Sciatic nerve (tissue), 2 donors: ENCODE results near the gene SLN. TPM values are rescaled to one million over a fixed set of nuclear protein-coding genes. Genes with fewer than 3 reads are reported as not detected.

Experiments
- ATAC-seq: fragments of 200-7000 bp; cut with Tn5 transposase; one replicate; pipeline ENCODE4 v1.9.1; 2020; ENCODE audit warnings: mild to moderate bottlenecking, moderate library complexity
- DNase-seq: peaks from one replicate; pipeline ENCODE4 v3.0.0-alpha.2; 2020; ENCODE audit warnings: low spot score
- intact Hi-C: fragments of 100-400 bp; cut with DNase I; formaldehyde crosslinking; loops from one replicate; pipeline ENCODE4 v1.14.2; 2022
- total RNA-seq: library from RNA; stranded (reverse); fragmentation: NEBNext Ultra II Directional; extraction: Animal tissue kit (Norgen Biotek cat#: 25700); gene quantifications from one replicate; pipeline ENCODE4 v1.2.1, GENCODE V29; 2021
- donor health status: DM: no; HTN: no; CAD: no.
- donor health status: DM: no; HTN: no; CAD: no.

Gene SLN
- total RNA-seq, 1 donor from 2014 or later: not detected

DNA sequence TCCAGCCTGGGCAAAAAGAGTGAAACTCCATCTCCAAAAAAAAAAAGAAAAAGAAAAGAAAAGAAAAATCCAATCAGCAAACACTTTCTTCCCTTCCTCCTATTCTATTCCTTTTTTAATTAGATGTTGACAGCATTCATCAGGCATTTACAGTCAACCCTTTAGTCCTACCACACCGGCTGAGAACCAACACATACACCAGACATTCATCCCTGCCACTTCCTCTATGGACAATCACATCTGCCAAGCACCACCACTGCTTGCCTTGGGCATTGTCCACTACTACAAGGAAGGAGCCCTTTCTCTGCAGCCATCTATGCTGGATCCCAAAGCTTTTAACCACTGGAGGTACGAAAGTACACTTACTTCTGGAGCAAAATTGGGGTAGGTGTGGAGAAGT is 9.4 kb upstream of the SLN start:
- ATAC-seq (no peak), DNase-seq (no peak)
- intact Hi-C loops: no loop called here

DNA sequence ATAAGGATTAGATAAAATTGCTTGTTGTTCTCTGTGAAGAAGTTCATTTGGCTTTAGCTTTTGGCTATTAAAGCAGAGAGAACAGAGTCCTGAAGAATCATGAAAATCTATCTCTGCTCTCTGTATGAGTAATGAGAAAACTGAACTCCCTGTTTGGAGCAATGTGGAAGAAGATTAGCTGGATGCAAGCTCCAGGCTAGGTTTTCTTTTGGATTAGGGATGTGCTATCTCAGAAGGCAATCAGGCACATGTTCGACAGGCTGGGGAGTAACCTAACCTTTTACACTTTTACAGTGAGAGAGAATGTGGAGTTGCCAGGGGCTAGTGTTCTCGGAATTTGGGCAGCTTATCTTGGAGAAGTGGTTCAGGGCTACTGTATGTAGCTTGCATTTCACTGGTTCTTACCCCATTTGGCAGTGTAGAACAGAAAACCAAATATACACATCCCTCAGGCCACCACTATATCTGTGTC is 8.5 kb upstream of the SLN start:
- DNase-seq (no peak), ATAC-seq (peak; percentile 66)
- intact Hi-C loops: no loop called here

DNA sequence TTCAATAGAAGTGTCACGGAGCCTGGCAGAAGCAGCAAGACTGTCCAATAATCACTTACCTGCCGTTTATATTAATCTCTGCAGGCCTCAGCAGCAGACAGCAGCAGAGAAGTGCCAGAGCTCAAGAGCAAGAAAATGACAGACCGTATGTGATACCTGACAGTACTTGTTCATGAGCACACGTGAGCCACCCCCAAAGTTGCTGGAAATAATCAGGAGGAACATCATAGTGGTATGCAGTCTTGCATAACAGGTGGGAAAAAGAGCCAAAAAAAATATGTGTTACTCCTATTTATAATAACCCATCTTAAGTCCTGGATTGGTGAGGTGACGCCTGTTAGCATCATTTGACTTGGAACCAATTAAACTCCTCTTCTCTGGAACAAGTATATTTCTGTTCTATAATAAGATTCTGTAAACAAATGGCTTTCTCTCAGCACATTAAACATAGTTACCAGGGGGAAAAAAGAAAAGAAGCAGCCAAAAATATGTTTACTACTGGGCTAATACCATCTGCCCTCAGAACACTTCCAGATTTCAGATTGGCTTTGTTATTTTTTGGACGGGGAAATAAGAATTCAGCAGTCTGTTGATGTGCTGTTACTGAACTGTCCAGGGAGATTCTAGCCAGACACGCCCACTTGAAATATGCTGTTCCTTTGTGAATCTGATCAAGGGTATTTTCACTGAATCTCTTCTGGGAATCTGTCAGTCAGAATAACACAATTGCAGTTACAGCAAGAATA is 7.9 kb upstream of the SLN start:
- no peak for DNase-seq
- intact Hi-C loops: no loop called here
- peak; percentile 92 for ATAC-seq

GRCh38 chr11:107719073-107719472 is 7.2 kb upstream of the SLN start:
- peak; percentile 39 for ATAC-seq
- intact Hi-C loops: no loop called here
- no peak for DNase-seq

- no peak for DNase-seq
Observed at GRCh38 chr11:107716884-107717532, 5.2 kb upstream of the SLN start.

DNA sequence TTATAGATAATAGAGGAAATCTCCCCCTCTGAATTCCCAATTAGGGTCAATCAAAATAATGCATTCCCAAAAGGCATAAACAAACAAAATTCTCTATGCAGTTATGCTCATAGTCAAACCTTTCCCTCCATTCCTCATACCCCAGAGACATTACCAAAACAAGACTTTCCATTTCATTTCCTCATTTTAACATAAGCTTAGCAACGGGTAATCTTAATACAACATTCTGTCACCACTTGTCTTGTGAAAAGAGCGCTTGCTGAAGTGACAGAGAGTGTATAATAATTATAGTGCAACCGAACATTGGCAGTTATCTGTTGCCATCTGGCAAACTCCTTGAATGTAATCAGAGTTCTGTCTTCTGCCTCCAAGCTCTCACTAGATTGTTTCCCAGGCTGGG is 1.2 kb upstream of the SLN start:
- DNase-seq: no peak
- intact Hi-C loops: no loop called here
- ATAC-seq: no peak

More at GRCh38 chr11:107716884-107717532, 5.2 kb upstream of the SLN start:
- intact Hi-C loops: no loop called here
- no peak for ATAC-seq

DNA sequence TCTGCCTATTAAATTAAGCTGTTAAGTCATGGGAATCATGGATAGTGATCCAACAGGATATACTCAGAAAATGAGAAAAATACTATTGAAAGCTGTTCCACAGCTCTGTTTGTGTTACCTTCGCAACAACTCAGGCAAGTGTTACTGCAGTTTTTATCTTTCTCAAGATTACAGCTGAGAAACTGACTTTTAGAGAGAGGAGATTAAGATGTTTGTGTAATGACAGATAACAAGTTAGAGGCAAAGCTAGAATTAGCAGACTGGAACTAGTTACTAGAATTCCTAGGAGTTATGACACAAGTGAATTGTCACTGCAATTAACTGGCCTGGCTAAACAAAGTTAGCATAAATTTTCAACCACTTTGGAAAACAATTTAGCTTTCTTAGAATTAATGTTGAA is 1.6 kb downstream of the SLN start:
- intact Hi-C loops: no loop called here
- ATAC-seq (no peak), DNase-seq (no peak)

DNA sequence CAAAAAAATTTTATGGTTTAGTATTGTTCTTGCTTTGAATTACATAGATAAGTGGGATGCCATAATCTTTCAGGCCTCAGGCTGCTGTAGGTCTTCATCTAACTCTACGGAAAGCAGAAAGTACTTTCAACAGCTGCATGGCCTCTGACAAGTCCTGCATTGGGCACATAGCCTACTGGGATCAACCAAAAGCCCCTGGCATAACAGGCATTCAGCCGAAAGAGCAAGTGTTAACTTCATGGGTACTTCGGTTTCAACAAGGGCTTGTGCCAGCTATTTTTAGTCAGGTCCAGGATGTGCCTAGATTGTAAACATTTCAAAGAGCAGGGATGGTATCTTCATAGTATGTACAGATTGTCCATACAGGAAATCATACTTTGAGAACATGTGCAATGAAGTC is 3.1 kb downstream of the SLN start:
- intact Hi-C loops: no loop called here
- ATAC-seq (no peak), DNase-seq (no peak)

GRCh38 chr11:107707807-107708206 is 4.0 kb downstream of the SLN start:
- DNase-seq: no peak
- ATAC-seq: no peak
- intact Hi-C loops: no loop called here

GRCh38 chr11:107707215-107707671 is 4.6 kb downstream of the SLN start:
- no peak for ATAC-seq
- intact Hi-C loops: no loop called here
- no peak for DNase-seq

DNA sequence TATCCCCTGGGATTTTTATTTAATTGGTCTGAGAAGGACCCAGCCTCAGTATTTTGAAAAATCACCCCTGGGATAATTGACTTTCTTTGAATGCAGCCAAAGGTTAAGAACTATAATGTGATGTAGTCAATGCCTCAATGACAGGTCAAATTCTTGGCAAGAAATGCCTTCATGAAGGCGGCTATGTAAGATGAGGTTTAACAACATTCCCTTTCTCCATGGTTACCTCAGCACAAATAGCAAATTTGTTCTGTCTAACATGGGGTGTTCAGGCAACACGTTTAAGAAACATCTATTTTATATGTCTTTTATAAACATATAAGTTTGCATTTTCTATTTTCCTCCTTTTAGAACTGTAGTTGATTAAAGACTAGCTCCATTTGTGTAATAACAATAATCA is 5.3 kb downstream of the SLN start:
- ATAC-seq: no peak
- intact Hi-C loops: no loop called here

GRCh38 chr11:107705027-107705426 is 6.8 kb downstream of the SLN start:
- DNase-seq: no peak
- ATAC-seq: peak; percentile 22
- intact Hi-C loops: no loop called here

More for the DNA sequence above, 5.3 kb downstream of the SLN start:
- DNase-seq: no peak

DNA sequence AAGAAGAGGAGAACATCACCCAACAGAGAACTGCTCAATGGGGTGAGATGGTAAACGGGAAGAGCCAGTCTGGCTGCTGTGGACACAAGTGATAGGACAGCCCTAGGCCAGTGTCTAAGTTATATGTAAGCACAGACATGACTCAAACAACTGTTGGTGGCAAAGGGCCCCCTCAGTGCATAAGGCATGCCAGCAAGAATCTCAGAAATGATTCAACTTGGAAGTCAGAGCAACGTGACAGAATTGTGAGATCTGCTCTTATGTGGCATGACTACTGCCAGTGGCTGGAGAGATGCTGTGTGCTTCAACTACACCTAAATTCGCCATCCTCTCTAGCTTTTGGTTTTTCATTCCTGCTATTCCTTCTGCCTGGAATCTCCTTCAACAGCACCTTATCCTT is 7.4 kb downstream of the SLN start:
- DNase-seq: no peak
- intact Hi-C loops: no loop called here
- no peak for ATAC-seq

DNA sequence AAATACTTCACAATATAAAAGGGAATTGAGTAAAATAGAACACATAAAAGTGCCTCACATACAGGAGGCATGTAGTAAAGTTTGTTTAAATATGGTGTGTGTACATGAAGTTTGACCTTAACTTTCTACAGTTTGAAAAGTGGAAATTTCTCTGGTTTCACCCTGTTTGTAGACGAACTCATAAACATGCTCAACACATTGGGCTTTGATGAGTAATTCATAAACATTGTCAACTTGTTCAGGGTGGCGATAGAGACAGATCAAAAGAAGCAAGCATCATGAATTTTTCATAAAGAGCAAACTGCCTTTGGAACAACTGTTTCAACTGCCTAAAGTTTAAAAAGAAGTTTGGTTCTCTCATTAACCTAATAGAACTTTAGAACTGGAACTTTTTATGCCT is 9.1 kb downstream of the SLN start:
- ATAC-seq: no peak
- intact Hi-C loops: no loop called here
- DNase-seq: no peak

GRCh38 chr11:107702109-107702660 is 9.7 kb downstream of the SLN start:
- ATAC-seq: no peak
- no peak for DNase-seq
- intact Hi-C loops: no loop called here

GRCh38 chr11:107699371-107700285 is 12.2 kb downstream of the SLN start:
- intact Hi-C loops: no loop called here
- no peak for DNase-seq
- ATAC-seq: no peak

GRCh38 chr11:107697291-107697690 is 14.6 kb downstream of the SLN start:
- DNase-seq (no peak), ATAC-seq (no peak)
- intact Hi-C loops: no loop called here

DNA sequence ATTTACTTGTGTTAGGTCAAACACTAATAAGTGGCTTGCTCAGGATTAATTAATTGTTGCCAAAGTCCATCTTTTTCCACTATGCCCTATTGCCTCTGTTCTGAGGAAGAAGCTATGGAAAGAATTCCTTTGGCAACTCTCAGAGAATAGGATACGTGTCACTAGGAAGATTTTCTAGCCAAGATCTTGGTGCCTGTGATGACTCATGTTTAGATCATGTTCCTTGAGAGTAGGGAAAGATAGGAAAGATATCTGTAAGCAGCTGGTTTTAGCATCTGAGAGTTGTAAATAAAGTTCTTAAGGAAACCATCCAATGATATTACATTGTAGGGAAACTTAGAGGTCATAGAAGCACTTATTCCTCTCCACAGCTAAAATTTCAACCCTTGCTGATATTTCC is 15.7 kb downstream of the SLN start:
- DNase-seq: no peak
- intact Hi-C loops: no loop called here
- peak; percentile 62 for ATAC-seq

GRCh38 chr11:107695446-107695845 is 16.4 kb downstream of the SLN start:
- ATAC-seq: no peak

More at GRCh38 chr11:107695446-107695845, 16.4 kb downstream of the SLN start:
- DNase-seq: no peak
- intact Hi-C loops: no loop called here
